ENCODE results near the gene BCL2.

Gene BCL2

GRCh38 chr18:63074981-63075404 lies 244.6 kb downstream of the BCL2 start:
- peak; percentile 21 for DNase-seq

DNA sequence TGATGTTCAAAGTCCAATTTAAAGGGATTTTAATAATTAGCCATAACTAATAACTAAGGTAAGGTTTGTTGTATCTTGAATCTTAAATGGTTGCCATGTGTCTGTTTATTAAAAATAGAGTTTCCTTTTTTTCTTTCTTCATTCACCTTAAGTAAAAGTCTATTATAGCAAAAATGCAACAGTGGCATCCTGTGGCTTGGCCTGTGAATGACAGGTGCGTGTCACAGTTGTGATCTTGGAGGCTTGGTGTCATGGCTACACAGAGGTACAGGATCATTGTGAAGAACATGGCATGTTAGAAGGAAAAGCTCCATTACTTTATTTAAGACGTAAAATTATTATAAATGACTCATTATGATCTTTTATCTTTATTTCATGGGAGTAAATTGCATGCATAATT lies 246.1 kb downstream of the BCL2 start:
- peak; percentile 39 for DNase-seq
